EH (cell line): ENCODE data around the gene CCNL2.
"Not testable (repeated sequence)": the region's sequence is repeated elsewhere in the genome, so short reads cannot be mapped to it uniquely, and the experiment has no call there.

ENCODE experiments used
- DNase-seq: peaks from one replicate; pipeline ENCODE4 v3.0.0-alpha.2; 2015; ENCODE audit warnings: low read depth

CCNL2 gene

GRCh38 chr1:1399872-1400575 is 889 bp upstream of the CCNL2 start:
- peak; percentile 32 for DNase-seq

DNA sequence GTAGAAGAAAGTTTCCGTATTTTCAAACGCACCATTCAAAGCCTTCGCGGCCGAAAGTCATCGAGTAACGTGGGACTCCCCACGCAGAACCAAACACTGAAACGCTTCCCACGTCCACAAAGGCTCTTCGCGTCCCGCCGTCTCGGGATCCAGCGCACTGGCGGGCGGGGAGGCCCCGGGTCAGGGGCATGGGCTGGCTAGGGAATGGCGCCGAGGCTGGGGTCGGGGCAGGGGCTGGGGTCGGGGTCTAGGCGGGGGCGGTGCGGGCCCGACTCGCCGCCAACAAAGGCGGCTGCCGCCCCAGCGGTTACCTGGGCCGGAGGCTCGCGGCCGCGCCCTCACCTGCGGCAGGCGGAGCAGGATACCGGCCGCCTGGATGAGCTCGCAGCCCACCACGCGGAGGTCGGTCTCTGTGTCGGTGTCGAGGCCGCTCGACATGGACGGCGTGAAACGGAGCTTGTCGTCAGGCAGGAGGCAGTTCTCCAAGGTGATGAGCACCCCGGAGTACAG is 403 bp downstream of the CCNL2 start:
- DNase-seq, result no peak

DNA sequence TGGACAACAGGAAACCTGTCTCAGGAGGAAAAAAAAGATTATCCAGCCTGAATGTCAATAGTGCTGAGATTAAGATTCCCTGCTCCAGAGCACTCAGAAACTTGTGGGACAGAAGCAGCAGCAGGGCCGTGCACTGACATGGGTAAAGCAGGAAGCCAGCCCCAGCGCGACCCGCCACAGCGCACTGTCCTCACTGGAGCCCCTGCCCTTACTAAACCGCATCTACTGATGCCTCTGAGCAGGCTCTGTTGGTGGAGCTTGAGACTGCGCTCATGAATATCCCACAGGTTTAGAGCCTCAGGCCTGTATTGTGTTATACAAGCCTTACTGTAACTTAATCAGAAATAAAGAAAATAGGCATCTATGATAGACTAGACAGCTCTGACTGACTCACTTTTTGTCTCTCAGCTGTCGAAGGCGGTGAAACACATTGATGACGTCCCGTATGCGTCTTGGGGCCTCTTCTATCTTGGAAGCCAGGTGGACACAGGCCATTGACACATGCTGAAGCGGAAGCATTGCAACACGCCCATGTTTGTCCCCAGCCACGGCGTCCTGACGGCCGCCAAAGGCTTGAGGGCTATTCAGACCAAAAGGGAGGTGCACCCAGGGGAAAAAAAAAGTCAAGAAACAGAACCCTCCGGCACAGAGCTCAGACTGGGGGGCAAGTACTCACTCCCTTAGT is 1.2 kb downstream of the CCNL2 start:
- peak; percentile 10 for DNase-seq

GRCh38 chr1:1395166-1395565 is 4.0 kb downstream of the CCNL2 start:
- no peak for DNase-seq

GRCh38 chr1:1394116-1394515 is 5.0 kb downstream of the CCNL2 start:
- DNase-seq, result no peak

- DNase-seq, result no peak
Measured at GRCh38 chr1:1393428-1393827, 5.7 kb downstream of the CCNL2 start.

DNA sequence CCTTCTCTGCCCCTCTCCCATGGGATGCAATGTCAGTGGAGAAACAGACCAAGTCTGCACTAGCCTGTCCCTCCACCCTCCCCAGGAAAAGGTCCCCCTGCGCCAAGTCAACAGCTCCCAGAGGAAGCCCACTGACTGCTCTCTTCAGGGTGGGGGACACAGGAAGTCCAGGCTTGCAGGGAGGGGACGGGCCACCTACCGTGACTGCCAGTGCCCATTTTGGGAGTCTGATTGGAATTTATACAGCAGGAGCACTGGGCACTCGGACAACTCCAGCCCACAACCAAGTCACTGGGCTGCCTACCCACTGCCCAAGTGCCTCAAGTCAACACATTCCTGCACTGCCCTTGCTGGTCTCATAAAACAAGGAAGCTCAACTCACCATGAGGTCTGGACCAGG is 6.1 kb downstream of the CCNL2 start:
- DNase-seq, result no peak

DNA sequence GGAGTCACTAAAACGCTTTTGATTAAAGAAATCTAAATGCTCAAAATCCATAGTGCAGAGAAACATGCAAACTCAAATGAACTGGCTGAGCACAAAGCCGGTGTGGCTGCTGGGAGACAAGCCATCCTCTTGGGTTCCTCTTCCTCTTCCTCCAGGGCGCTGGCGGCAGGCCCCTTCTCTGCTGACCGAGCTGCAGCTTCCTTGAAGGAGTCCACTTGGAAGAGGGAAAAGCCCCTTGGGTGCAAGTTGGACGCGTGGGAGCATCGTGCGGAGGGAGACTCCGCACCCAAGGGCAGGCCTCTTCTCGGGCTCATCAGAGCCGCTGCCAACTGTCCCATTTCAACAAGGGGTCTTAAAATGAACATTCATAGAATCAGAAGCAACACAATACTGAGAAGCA is 7.9 kb downstream of the CCNL2 start:
- no peak for DNase-seq

DNA sequence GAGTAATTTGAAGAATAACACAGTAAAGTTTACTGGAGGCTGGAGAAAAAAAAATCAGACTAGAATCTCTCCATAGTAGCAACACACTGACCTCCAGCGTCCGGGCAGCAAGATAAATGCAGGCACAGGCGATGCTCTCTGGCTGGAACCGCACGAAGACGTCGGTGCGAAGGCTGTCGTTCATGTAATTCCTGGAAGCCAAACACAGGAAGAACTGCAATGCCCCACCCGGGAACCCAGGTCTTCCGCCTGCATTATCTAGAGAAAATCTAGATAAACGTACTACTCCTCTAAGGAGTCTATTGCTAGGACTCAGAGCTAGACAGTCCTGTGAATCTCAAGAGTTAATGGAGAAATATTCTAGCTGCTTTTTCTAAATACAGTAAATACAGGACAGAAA is 8.5 kb downstream of the CCNL2 start:
- DNase-seq, result no peak

DNA sequence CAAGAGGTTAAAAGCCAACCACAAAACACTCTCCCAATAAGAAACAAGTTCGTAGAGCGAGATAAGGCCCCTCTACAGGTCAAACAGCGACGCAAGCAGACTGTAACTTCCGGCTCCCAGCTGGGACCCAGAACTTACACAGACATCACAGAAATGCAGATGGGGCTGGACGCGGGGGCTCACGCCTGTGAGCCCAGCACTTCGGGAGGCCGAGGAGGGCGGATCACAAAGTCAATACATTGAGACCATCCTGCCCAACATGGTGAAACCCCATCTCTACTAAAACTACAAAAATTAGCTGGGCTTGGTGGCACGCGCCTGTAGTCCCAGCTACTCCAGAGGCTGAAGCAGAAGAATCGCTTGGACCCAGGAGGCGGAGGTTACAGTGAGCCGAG is 11.1 kb downstream of the CCNL2 start:
- DNase-seq, result no peak

GRCh38 chr1:1387098-1388077 is 11.7 kb downstream of the CCNL2 start:
- DNase-seq, result no peak

DNA sequence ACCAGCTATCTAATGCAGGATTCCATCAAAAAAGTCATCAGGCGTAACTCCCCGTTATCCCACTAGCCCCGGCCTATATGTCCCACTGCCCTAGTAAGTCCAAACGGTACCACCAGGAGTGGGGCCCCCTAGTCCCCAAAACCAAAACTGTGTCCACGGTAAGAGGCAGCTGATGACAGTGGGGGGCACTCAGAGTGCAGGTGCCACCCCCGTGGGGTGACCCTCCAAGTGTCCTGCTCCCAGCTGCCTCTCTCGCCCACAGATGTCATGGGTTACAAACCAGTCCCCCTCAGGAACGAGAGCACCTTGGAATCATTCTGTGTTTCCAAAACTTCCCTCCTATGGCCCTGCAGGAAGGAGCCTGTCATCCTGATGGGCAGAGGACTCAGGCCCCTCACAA is 13.2 kb downstream of the CCNL2 start:
- DNase-seq, result no peak

- DNase-seq, result not testable (repeated sequence)
Measured at GRCh38 chr1:1385339-1385738, 13.8 kb downstream of the CCNL2 start.

GRCh38 chr1:1381294-1381693 is 17.8 kb downstream of the CCNL2 start:
- no peak for DNase-seq

GRCh38 chr1:1380860-1381259 is 18.3 kb downstream of the CCNL2 start:
- DNase-seq, result no peak

DNA sequence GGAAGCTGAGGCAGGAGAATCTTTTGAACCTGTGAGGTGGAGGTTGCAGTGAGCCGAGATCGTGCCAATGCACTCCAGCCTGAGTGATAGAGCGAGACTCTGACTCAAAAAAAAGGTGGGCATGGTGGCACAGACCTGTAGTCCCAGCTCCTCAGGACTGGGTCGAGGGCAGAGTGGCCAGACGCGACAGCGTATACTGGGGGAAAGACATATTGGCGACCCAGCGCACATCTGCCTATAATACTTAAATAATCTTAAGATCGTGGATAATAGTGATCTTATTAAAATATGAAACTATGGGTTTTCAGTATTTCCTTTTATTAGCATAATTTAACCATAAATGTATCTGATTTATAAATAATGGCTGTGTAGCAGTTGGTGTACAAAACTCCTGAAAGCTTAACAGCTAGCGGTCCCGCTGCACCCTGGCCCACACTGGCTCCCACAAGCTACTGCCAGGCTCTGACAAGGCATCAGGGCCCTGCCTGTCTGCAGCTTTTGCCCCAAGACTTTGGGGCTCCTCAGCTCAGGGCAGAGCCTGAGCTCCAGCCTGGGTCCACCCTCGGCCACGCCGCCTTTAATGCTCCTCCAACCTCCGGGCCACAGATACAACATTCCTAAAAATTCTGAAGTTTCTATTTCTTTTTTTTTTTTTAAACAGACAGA is 21.5 kb downstream of the CCNL2 start:
- DNase-seq, result no peak

DNA sequence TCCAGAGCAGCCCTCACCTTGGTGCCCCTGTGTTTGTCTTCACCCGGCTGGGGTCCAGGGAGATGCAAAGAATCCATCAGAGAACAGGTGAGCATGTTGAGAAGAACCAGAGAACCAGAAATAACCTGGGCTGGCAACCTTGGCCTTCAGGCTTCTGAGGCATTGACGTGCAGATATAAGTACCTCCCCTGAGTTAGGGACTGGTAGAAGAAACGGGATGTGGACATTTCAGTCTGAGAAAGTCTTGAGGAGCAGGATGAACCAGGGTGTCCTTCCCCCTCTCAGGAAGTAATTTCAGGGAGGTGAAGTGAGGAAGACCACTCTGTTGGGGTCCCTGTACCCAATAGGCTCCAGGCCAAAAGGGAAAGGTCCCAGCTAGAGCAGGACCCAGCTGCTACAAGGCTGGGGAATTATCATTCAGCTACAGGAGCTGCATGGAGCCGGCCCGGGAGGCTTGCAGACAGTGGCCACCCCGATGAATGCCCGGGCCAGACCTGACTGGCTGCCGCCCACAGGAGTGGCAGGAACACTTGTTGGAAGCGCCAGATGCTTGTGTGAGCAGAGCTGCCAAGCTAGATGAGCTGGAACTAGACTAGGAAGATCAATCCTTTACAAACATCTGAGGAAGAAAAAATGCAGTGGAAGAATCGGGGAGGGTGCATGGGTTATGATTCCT is 22.4 kb downstream of the CCNL2 start:
- no peak for DNase-seq

- DNase-seq, result peak; percentile 100
Measured at GRCh38 chr1:1374929-1375662, 24.0 kb downstream of the CCNL2 start, which contains the start of gene AURKAIP1. TSS of gene AURKAIP1 (minus strand) at chr1:1375207. CDS start at chr1:1374756, 451 bp downstream.

- peak; percentile 9 for DNase-seq
Measured at GRCh38 chr1:1374589-1374928, 24.6 kb downstream of the CCNL2 start.

DNA sequence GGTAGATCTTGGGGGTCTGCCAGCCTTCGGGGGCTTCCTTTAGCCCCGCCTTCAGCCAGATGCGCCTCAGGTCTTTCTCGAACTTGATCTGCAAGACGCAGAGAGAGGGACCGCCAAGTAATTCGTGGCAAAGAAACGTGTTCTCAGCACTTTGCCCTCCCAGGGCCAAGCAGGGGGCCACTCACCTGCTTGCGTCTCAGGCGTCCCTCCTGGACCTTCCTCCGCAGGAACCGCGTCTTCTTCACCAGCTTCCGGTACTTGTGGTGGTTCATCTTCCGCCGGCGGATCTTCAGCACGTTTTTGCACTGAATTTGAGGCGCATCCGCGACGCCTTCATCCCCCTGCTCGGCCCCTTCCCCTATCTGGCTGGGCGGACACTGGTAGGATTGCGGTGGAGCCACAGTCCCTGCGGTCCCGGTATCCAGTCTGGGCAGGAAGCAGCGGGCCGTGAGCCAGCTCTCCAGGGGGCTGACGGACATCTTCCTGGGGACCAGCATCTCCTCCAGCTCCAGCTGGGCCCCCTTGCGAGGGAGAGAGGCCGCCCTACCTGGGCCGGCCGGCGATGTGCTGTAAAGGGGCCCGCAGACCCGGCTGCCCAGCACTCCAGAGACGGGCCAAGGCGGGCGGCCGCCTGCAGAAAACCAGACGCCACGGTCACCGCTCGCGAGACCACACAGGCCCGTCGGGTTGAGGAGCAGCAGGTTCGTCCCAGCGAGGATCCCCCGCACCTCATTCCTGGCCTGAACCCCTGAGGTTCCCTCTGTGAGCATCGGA is 25.1 kb downstream of the CCNL2 start:
- DNase-seq, result no peak
